Right atrium auricular region (tissue), 2 donors: ENCODE measurements around the gene ARHGAP26. TPM values are rescaled to one million over a fixed set of nuclear protein-coding genes. Genes with fewer than 3 reads are reported as not detected.
"Not testable (repeated sequence)": the region's sequence is repeated elsewhere in the genome, so short reads cannot be mapped to it uniquely, and the experiment has no call there.

Experiments used
- DNase-seq: peaks from one replicate; pipeline ENCODE4 v3.0.0-alpha.2; 2019; ENCODE audit warnings: low spot score
- H3K27ac ChIP-seq, 2 donors: fragments of 200-600 bp; sonication (generic); 1 replicate in 1 of 2; 2 replicates in 1 of 2; pipeline ENCODE4 v1.5.1; 2016 to 2019
- H3K27me3 ChIP-seq, 2 donors: fragments of 200-600 bp; sonication (generic); one replicate each; pipeline versions ENCODE4 v1.5.1 to v1.6.0; 2017 to 2019
- H3K36me3 ChIP-seq: fragments of 200-600 bp; sonication (generic); one replicate; pipeline ENCODE4 v1.5.1; 2016
- H3K4me1 ChIP-seq, 2 donors: fragments of 200-600 bp; sonication (generic); one replicate each; pipeline versions ENCODE4 v1.5.1 to v1.6.0; 2017 to 2019
- H3K4me3 ChIP-seq, 2 donors: fragments of 200-600 bp; sonication (generic); 1 replicate in 1 of 2; 2 replicates in 1 of 2; pipeline ENCODE4 v1.5.1; 2017 to 2019; ENCODE audit warnings: mild to moderate bottlenecking in 1 of 2, moderate library complexity in 1 of 2
- H3K9me3 ChIP-seq, 2 donors: fragments of 200-600 bp; sonication (generic); one replicate each; pipeline ENCODE4 v1.5.1; 2019
- CTCF ChIP-seq, 2 donors: fragments of 200-600 bp; sonication (generic); IDR thresholded peaks; one replicate each; pipeline ENCODE4 v1.5.1; 2019; ENCODE audit warnings: antibody characterized with exemption in 2 of 2
- total RNA-seq, 2 donors: library from RNA; depleted of rRNA; stranded (reverse); fragments of >200 nt; gene quantifications; one replicate each; pipeline ENCODE4 v1.1.0, GENCODE V29; 2016

ARHGAP26 gene
- total RNA-seq, 2 donors from 2014 or later, result 29.8 to 31.6 TPM

- H3K36me3 ChIP-seq, result no peaks in the 10 kb centered on the region
- H3K27me3 ChIP-seq, result no peaks in the 10 kb centered on the region
- no peak overlapping the region for H3K4me3 ChIP-seq
- H3K27ac ChIP-seq, result no peak overlapping the region
- no peak for DNase-seq
- peaks cover 0 to 48% of the 10 kb centered on the region in 2 donors for H3K4me1 ChIP-seq
- no peaks in the 10 kb centered on the region for H3K9me3 ChIP-seq
- no peak for TF ChIP-seq CTCF (IDR thresholded peaks at IDR 0.05)
Measured at GRCh38 chr5:142961440-142962173, 191.4 kb downstream of the ARHGAP26 start.

DNA sequence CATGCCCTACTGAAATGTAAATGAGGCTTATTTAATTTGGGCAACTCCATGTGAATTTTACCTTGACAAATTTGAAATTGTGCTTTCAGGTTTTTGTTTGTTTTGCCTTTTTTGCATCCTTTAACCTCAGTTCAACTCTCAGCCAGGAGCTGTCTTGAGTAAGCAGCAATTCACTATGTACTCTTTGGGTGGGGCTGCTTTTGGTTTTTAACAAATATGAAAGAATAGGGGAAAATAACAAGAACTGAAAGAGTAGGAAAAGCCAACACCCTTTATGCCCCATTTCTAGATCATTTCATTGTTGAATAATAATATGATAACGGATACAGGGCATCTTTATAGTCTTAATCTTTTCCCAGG lies 192.0 kb downstream of the ARHGAP26 start:
- no peaks in the 10 kb centered on the region for H3K27me3 ChIP-seq
- H3K4me1 ChIP-seq, result peaks cover 0 to 43% of the 10 kb centered on the region in 2 donors
- DNase-seq, result no peak
- no peak overlapping the region for H3K27ac ChIP-seq
- no peak for TF ChIP-seq CTCF (IDR thresholded peaks at IDR 0.05)
- no peaks in the 10 kb centered on the region for H3K9me3 ChIP-seq
- no peak overlapping the region for H3K4me3 ChIP-seq
- no peaks in the 10 kb centered on the region for H3K36me3 ChIP-seq

DNA sequence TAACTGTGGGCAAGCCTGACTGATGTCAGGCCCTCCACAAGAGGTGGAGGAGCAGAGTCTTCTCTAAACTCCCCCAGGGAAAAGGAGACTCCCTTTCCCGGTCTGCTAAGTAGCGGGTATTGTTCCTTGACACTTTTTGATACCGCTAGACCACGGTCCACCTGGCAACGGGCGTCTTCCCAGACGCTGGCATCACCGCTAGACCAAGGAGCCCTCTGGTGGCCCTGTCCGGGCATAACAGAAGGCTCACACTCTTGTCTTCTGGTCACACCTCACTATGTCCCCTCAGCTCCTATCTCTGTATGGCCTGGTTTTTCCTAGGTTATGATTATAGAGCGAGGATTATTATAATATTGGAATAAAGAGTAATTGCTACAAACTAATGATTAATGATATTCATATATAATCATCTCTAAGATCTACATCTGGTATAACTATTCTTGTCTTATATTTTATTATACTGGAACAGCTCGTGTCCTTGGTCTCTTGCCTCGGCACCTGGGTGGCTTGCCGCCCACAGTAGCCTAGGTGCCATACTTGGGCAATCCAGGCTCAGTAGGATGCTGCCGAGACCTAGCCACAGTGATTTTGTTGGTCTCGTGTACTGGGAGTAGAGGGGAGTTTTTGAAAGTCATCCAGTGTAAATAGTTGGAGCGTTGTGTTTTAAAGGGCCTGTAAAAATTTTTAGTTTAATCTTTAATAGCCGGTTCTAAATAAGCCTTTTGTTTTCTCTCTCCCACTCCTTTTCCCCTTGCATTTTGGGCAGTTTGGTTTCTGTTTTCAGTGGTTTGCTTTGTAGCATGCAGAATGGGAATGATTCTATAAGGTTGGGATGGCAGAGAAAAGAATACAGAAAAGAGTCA lies 195.3 kb downstream of the ARHGAP26 start:
- H3K27ac ChIP-seq, H3K9me3 ChIP-seq, H3K4me3 ChIP-seq, H3K36me3 ChIP-seq, DNase-seq, H3K27me3 ChIP-seq: not testable (repeated sequence)
- peak; percentile 50 to 68 for TF ChIP-seq CTCF (IDR thresholded peaks at IDR 0.05)
- peaks cover 0 to 16% of the 10 kb centered on the region in 2 donors for H3K4me1 ChIP-seq

DNA sequence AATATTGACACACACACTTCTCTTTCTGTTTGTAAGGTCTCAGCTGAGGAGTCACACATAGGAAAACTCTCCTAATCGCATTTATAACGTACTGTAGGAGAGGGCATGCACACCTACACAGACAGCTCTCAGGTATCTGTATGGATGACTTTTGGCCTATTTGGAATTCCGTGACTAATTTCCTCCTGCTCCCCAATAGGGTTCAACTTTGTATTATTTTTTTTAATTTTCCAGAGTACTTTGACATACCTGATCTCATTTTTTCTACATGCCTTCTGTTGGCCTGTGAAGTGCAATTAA lies 195.9 kb downstream of the ARHGAP26 start:
- Histone ChIP-seq H3K27me3 (no peaks in the 10 kb centered on the region), H3K4me1 (peaks cover 0 to 14% of the 10 kb centered on the region in 2 donors), H3K4me3 (no peak overlapping the region), H3K9me3 (no peaks in the 10 kb centered on the region), H3K27ac (no peak overlapping the region), H3K36me3 (no peaks in the 10 kb centered on the region)
- no peak for DNase-seq
- TF ChIP-seq CTCF (IDR thresholded peaks at IDR 0.05), result no peak

DNA sequence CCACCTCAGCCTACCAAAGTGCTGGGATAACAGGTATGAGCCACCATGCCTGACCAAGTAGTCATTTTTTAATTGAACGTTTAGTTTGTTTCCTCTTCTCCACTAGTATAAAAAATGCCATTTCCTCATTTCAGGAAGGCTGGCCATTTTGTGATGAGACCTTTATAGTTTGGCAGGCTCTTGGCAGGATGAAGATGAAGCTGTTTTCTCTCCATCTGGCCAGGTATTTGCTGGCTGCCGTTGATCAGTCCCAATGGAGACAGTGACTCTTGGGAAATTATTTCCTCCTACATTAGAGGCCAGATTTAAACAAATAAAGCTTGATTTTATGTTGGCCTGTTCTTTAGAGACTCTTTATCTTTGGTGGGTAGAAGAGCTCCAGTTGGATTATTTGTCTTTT lies 199.0 kb downstream of the ARHGAP26 start:
- no peak for TF ChIP-seq CTCF (IDR thresholded peaks at IDR 0.05)
- no peaks in the 10 kb centered on the region for H3K27me3 ChIP-seq
- H3K36me3 ChIP-seq, result no peaks in the 10 kb centered on the region
- no peaks in the 10 kb centered on the region for H3K9me3 ChIP-seq
- no peak overlapping the region for H3K27ac ChIP-seq
- DNase-seq, result no peak
- H3K4me1 ChIP-seq, result peaks cover 0 to 15% of the 10 kb centered on the region in 2 donors
- no peak overlapping the region for H3K4me3 ChIP-seq
